Islet precursor cell (in vitro differentiated cells): ENCODE measurements around the gene DELE1.

Experiments
- DNase-seq: peaks from one replicate; pipeline ENCODE4 v3.0.0-alpha.2; 2018

Gene DELE1

DNA sequence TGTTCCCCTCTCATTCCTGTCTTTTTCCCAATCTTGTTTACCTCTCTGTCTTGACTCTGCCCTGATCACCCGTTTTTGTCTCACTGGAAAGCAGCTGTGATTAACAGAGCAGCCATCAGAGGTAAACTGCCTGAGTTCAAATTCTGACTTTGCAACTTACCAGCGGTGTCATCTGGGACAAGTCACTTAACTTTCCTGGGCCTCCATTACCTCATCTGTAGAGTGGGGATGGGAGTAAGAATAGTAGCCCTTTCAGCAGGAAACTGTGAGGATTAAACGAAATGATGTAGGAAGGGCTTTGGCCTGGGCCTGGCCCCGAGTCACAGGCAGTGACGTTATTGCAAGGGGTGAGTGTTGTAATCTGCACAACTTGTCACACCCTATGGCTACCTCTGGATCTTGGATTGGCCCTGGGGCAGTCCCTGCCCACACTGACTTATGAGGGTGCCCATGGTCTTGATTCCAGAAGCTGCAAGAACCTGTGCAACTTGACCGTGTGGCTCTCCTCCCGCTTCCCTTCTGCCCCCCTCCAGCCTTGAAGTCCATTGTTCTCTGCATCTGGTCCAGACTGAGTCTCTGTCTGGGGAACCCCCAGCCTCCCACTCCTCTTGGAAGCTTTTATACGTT is 35.0 kb downstream of the DELE1 start:
- DNase-seq: no peak

DNA sequence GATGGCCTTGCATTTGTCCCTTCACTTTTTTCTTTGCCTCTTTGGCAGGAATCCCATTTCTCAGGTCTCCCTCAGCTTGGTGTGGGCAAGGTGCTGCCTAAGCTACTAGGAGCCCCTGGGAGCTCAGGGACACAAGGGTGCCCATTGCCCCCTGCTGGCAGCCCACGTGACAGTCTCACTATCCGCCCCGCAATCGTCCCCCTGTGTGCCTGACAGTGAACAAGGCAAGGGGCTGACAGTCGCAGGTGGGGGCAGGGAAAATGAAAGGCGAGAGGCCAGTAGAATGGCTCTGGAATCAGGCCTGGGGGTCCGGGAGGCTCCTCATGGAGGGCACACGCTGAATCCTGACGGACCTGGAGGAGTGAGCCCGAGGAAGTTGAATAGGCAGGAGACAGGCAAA is 36.3 kb downstream of the DELE1 start:
- no peak for DNase-seq

GRCh38 chr5:141960449-141961323 is 37.0 kb downstream of the DELE1 start:
- peak; percentile 92 for DNase-seq

DNA sequence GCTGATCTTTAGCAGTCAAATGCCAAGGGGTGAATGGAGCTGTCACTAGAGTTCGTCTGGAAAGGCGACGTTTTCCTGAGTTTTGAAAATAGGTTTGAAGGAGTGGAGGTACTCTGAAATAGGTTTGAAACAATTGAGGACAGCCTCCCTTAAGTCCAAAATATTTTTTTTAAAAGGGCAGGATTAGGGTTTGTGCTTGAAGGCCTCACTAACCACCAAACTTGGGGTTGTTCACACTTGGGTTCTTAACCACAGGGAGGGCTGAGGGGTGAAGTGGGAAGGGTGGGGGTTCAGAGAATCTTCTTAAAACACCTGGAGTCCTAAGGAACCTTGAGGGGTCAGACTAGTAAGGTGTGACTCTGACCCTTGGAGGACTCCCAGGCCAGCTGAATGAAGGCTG is 37.8 kb downstream of the DELE1 start:
- no peak for DNase-seq

DNA sequence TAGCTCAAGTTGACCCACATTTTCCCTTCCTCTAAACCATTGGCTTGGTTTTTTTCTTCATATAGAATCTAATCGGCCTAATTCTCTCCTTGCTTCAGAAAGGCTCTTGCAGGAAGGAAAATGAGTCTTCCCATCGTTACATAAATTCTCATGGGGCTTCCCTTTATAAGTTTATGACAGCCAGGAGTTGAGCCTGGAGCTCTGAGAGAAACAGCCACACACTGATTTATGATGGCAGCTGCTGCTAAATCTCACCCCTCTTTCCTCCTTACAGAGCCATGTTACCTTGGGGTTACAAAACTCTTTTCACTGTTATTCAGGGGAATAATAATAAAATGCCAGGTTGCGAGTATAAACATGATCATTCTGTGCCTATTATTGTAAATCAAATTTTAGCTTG is 40.0 kb downstream of the DELE1 start:
- DNase-seq: no peak

DNA sequence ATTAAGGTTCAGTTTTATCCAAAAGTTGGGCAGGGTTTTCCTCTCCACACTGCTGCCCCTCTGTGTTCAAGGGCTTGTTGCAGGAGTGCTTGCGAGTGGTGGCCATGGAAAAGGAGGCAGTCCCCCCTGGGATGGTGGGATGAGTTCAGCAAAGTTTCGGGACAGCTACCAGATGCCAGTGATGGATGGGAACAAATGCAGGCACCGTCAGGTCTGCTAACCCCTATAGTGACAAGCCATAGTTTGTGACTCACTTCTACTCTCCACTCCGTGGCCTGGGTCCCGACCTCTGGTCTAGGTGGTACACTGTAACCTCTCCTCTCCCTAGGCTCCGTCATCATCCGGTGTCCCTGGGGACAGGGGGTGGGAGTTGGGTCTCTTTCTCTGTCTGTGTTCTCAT is 41.4 kb downstream of the DELE1 start:
- peak; percentile 54 for DNase-seq

DNA sequence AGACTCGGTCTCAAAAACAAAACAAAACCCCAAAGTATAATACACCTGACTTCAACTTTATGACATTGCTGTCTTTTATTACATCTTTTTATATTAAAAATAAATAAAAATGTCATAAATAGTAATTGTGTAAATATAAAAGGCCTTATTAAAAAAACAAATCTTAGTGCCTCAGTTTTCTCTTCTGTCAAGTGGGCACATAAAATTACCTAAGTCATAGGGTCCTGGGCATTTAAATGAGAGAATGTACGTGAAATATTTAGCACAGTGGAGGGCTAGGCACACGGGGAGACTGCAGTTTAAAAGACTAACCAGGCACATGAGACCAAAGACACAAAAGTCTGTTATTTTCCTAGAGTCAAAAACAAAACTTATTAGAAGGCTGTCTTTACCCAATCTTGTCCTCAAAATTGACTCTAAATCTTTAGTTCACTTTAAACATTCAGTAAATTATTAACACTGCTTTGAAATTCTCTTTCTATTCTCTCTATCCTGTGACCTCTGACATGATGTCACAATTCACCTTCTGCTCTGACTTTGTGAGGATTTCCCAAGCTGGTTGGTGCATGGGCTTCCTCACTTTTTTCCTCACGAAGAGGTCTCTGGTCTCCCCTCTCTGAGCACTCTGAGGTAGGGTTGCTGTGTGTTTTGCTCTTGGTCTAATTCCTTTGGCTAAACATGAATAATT is 42.7 kb downstream of the DELE1 start:
- DNase-seq: no peak

DNA sequence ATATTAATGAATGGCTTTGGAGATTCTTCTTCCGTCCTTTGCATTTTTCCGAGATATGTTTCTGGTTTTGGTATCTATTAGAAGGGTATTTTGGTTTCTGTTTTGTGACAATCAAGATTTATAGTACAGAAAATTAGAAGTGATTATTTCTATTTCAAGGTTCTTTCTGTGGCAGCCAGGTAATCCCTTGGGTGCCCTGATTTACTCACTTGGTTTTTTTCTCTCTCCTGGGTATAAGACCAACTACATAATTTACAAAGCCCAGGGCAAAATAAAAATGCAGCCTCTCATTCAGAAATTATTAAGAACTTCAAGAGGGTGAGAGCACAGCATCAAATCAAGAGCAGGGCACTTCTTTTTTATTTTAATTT is 43.3 kb downstream of the DELE1 start:
- no peak for DNase-seq

DNA sequence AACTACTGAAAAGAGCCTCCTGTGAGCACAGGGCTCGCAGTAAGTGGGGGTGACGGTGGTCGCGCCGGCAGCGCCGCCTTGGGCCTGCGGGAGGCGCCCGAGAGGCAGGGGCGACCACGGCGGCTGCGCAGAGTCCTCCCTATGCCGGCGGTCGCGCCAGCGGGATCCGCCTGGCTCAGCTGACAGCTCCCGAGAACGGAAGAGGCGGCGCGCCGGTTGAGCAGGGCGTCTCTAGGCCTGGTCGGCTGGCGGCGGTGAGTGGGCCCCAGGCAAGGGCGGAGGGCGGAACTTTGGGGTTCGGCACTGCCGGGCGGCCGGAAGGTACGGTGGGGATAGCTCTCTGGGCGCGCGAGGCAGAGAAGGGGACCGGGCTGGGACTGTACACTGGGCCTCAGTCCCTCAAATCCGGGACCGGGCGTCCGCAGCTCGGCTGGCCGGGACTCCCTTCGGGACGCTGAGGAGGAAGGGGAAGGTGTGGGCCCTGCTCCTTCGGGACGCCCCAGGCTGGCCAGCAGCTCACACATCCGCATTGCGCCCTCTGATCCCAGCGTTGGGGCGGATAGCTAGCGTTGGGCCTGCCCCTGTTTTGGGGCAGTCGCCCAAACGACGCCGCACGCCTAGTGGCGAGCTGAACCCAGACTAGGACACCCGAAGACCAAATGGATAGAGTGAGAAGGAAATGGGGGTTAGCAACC is 45.4 kb downstream of the DELE1 start, which contains the start of gene RNF14:
TSS of gene RNF14 (plus strand) at position 192 of the 695 bp plus-strand sequence. CDS start 4,484 bp downstream, outside the sequence.
- peak; percentile 96 for DNase-seq

- no peak for DNase-seq
These were observed 46.4 kb downstream of the DELE1 start for GRCh38 chr5:141969783-141970771.

- no peak for DNase-seq
These were observed 50.4 kb downstream of the DELE1 start for GRCh38 chr5:141973871-141974595.

DNA sequence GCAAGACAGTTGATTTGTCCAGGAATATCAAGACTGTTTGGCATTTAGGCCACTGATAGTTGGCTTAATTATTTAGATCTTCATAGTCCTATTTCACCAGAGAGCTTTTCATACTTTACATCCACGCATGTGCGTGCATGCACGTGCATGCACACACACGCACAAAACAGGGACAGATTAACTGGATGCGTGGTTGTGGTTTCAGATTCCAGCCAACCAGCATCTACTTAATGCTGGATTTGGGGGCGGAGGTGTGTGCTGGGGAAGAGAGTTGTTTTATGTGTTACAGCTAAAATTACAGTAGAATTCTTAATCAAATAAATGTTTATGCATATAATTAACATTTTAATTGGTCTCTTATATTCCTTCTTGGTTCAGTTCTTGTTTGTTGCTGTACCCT is 52.5 kb downstream of the DELE1 start:
- DNase-seq: no peak

DNA sequence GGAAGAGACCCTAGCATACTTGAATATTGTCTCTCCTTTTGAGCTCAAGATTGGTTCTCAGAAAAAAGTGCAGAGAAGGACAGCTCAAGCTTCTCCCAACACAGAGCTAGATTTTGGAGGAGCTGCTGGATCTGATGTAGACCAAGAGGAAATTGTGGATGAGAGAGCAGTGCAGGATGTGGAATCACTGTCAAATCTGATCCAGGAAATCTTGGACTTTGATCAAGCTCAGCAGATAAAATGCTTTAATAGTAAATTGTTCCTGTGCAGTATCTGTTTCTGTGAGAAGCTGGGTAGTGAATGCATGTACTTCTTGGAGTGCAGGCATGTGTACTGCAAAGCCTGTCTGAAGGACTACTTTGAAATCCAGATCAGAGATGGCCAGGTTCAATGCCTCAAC is 54.7 kb downstream of the DELE1 start:
- no peak for DNase-seq

DNA sequence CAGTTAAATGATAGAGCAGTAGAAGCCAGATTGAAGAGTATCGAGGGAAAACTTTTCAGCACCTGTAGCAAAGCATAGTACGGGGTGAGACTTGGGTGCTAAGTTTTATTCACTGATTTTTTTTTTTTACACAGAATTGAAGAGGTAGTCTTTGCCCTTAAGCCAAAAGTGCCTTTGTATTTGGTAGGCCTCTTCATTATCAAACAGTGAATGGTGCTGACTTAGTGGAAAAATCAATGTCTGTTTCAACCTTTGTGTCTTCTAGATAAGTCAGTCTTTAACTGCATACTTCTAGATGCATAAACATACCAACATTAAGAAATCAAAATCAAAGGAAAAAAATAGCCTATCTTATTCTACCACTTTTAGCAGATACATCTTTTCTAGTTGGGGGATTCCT is 59.0 kb downstream of the DELE1 start:
- DNase-seq: no peak

- no peak for DNase-seq
These were observed 62.4 kb downstream of the DELE1 start for GRCh38 chr5:141986072-141986471.

- DNase-seq: no peak
These were observed 66.0 kb downstream of the DELE1 start for GRCh38 chr5:141989720-141990119.
